Measurements from ENCODE around the gene SEMA3C.

GRCh38 chr7:80731281-80731680 lies 187.6 kb downstream of the SEMA3C start:
- no peak for TF ChIP-seq POLR2A (IDR thresholded peaks at IDR 0.05)
- no peak for TF ChIP-seq CTCF (IDR thresholded peaks at IDR 0.05 in 8 of 11, conservative IDR thresholded peaks at IDR 0.05 in 3 of 11)

Measured in spleen (tissue), 7 donors.